Tibial nerve (tissue), 4 donors: ENCODE measurements around the gene RIN3. TPM values are rescaled to one million over a fixed set of nuclear protein-coding genes. Genes with fewer than 3 reads are reported as not detected.

Source experiments
- DNase-seq, 2 donors: peaks; one replicate each; pipeline ENCODE4 v3.0.0-alpha.2; 2019; ENCODE audit warnings: low spot score in 2 of 2
- H3K27ac ChIP-seq, 4 donors: fragments of 200-600 bp; sonication (generic) in 3 of 4; one replicate each; pipeline ENCODE4 v1.5.1; 2017 to 2019; ENCODE audit warnings: mild to moderate bottlenecking in 1 of 4
- H3K27me3 ChIP-seq, 2 donors: fragments of 200-600 bp; sonication (generic) in 1 of 2; one replicate each; pipeline versions ENCODE4 v1.5.1 to v1.6.0; 2017 to 2019
- H3K36me3 ChIP-seq, 3 donors: fragments of 200-600 bp; sonication (generic); one replicate each; pipeline ENCODE4 v1.5.1; 2018 to 2019
- H3K4me1 ChIP-seq, 4 donors: fragments of 200-600 bp; sonication (generic) in 3 of 4; one replicate each; pipeline ENCODE4 v1.5.1; 2017 to 2019
- H3K4me3 ChIP-seq, 4 donors: fragments of 200-600 bp; sonication (generic) in 3 of 4; one replicate each; pipeline ENCODE4 v1.5.1; 2017 to 2019; ENCODE audit warnings: mild to moderate bottlenecking in 1 of 4, moderate library complexity in 1 of 4
- H3K9me3 ChIP-seq, 4 donors: fragments of 200-600 bp; sonication (generic) in 3 of 4; one replicate each; pipeline ENCODE4 v1.5.1; 2017 to 2019
- EP300 ChIP-seq, 2 donors: sonication (generic); formaldehyde crosslinking; IDR thresholded peaks; one replicate each; pipeline ENCODE4 v1.6.1; 2017; ENCODE audit warnings: antibody characterized with exemption in 2 of 2, mild to moderate bottlenecking in 1 of 2
- POLR2A ChIP-seq, 2 donors: fragments of 450-650 bp; IDR thresholded peaks; one replicate each; pipeline ENCODE4 v1.6.1; 2017; ENCODE audit warnings: antibody characterized with exemption in 2 of 2, mild to moderate bottlenecking in 2 of 2, moderate library complexity in 2 of 2
- WGBS, 2 donors: methylation state at CpG; one replicate each; pipeline ENCODE4 v1.1.5; 2018; 5-methylcytosine and 5-hydroxymethylcytosine counted together
- total RNA-seq, 4 donors: library from RNA; depleted of rRNA; stranded (reverse); fragments of >200 nt; gene quantifications; one replicate each; pipeline ENCODE4 v1.1.0, GENCODE V29; 2016
- TF ChIP-seq, protein P1 (sequence below), 5 experiments: fragments of 200-600 bp in 3 of 5; fragments of 450-650 bp in 2 of 5; sonication (generic) in 3 of 5; IDR thresholded peaks; one replicate each; pipeline ENCODE4 v1.5.1; 2016 to 2019; ENCODE audit warnings: antibody characterized with exemption in 5 of 5, mild to moderate bottlenecking in 3 of 5, moderate library complexity in 2 of 5

RIN3 gene
- total RNA-seq, 4 donors from 2014 or later, result 14.2 to 34.2 (median 15.5) TPM

DNA sequence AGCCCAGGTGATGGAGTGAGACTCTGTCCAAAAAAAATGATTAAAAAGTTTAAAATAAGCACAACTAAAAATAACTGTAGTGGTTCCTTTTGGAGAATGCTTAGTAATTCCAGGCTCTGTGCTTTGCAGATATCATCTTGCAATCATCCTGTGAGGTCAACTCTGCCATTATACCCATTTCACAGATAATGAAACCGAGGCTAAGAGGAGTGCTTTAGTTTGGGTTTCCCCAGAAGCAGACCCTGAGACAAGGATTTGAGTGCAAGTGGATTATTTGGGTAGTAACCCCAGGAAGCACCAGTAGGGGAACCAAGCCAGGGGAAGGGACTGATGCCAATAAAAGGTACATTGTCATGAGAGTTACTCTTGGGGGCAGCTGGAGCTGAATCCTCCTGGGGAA lies 44.7 kb downstream of the RIN3 start:
- no peak for DNase-seq
- Histone ChIP-seq H3K9me3 (no peaks in the 10 kb centered on the region), H3K4me3 (no peak overlapping the region), H3K36me3 (peaks cover 0 to 32% (median 0%) of the 10 kb centered on the region in 3 donors), H3K27ac (no peak overlapping the region), H3K27me3 (no peaks in the 10 kb centered on the region), H3K4me1 (peaks cover 0 to 9% (median 2%) of the 10 kb centered on the region in 4 donors)
- no peak for TF ChIP-seq POLR2A (IDR thresholded peaks at IDR 0.05)
- TF ChIP-seq EP300 (IDR thresholded peaks at IDR 0.05), result no peak
- TF ChIP-seq, protein P1, sequence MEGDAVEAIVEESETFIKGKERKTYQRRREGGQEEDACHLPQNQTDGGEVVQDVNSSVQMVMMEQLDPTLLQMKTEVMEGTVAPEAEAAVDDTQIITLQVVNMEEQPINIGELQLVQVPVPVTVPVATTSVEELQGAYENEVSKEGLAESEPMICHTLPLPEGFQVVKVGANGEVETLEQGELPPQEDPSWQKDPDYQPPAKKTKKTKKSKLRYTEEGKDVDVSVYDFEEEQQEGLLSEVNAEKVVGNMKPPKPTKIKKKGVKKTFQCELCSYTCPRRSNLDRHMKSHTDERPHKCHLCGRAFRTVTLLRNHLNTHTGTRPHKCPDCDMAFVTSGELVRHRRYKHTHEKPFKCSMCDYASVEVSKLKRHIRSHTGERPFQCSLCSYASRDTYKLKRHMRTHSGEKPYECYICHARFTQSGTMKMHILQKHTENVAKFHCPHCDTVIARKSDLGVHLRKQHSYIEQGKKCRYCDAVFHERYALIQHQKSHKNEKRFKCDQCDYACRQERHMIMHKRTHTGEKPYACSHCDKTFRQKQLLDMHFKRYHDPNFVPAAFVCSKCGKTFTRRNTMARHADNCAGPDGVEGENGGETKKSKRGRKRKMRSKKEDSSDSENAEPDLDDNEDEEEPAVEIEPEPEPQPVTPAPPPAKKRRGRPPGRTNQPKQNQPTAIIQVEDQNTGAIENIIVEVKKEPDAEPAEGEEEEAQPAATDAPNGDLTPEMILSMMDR (IDR thresholded peaks at IDR 0.05), result no peak
- 73 to 90% methylated on average over 1 of the region's 1 CpG for WGBS, 2 donors

- peaks cover 0 to 32% (median 0%) of the 10 kb centered on the region in 3 donors for H3K36me3 ChIP-seq
- no peaks in the 10 kb centered on the region for H3K27me3 ChIP-seq
- WGBS, 2 donors, result 92 to 99% methylated on average over 4 of the region's 4 CpGs
- H3K4me1 ChIP-seq, result peaks cover 0 to 10% (median 2%) of the 10 kb centered on the region in 4 donors
- H3K9me3 ChIP-seq, result no peaks in the 10 kb centered on the region
- no peak overlapping the region for H3K4me3 ChIP-seq
- TF ChIP-seq, protein P1 (IDR thresholded peaks at IDR 0.05), result no peak
- no peak for DNase-seq
- no peak overlapping the region for H3K27ac ChIP-seq
These were observed 45.9 kb downstream of the RIN3 start for GRCh38 chr14:92559486-92559885.

DNA sequence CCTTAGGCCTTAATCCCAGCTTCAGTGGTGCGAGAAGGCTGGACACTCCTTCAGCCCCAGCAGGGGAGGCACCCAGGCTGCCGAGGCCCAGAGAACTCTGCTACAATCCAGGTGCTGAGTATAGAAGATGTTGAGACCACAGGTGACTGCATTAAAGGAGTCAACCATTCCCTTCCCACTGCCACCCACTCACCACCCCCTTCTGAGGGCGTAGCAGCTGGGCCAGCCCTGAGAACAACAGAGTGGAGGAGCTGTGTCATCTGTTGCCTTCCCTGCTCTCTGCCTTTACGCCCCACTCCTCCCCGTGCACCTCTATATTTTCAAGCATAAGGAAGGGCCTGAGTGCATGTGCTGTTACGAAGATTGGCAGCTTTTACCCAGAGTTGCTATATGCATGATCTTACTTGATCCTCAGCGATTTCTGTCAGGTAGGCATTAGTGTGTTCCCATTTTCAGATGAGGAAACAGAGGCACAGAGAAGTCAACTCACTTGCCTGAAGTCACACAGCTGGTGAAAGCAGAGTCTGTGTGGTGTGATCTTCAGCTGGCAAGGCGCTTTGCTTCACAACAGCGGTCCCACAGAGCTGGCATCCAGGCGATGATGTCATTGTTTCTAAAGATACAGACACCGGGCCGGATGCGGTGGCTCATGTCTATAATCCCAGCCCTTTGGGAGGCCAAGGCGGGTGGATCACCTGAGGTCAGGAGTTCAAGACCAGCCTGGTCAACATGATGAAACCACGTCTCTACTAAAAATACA lies 46.7 kb downstream of the RIN3 start:
- no peaks in the 10 kb centered on the region for H3K27me3 ChIP-seq
- TF ChIP-seq, protein P1 (IDR thresholded peaks at IDR 0.05), result no peak
- TF ChIP-seq EP300 (IDR thresholded peaks at IDR 0.05), result no peak
- H3K27ac ChIP-seq, result no peak overlapping the region
- H3K4me1 ChIP-seq, result peaks cover 0 to 10% (median 2%) of the 10 kb centered on the region in 4 donors
- H3K9me3 ChIP-seq, result no peaks in the 10 kb centered on the region
- peaks cover 0 to 37% (median 0%) of the 10 kb centered on the region in 3 donors for H3K36me3 ChIP-seq
- H3K4me3 ChIP-seq, result no peak overlapping the region
- 89 to 90% methylated on average over 15 of the region's 15 CpGs for WGBS, 2 donors
- no peak for DNase-seq

DNA sequence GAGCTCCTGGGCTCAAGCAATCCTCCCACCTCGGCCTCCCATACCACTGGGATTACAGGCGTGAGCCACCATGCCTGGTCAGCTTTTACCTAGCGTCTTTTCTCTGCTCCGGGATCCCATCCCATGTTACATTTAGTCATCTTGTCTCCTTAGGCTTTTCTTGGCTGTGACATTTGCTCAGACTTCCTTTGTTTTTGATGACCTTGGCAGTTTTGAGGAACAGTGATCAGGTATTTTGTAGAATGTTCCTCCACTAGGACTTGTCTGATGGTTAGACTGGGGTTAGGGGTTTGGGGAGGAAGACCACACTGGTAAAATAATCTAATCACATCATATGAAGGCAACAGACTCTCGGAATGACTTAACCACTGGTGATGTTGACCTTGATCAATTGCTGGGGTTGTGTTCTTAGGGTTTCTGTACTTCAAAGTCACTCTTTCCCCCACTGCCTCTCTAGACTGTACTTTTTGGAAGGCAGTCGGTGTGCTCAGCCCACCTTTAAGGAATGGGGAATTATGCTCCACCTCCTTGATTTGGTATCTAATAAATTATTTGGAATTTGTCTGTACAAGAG lies 48.4 kb downstream of the RIN3 start:
- TF ChIP-seq POLR2A (IDR thresholded peaks at IDR 0.05), result no peak
- TF ChIP-seq, protein P1 (IDR thresholded peaks at IDR 0.05), result no peak
- no peak for TF ChIP-seq EP300 (IDR thresholded peaks at IDR 0.05)
- H3K4me1 ChIP-seq, result peaks cover 0 to 10% (median 0%) of the 10 kb centered on the region in 4 donors
- peaks cover 0 to 5% (median 0%) of the 10 kb centered on the region in 4 donors for H3K9me3 ChIP-seq
- H3K36me3 ChIP-seq, result peaks cover 0 to 46% (median 0%) of the 10 kb centered on the region in 3 donors
- DNase-seq, result no peak
- H3K27me3 ChIP-seq, result no peaks in the 10 kb centered on the region
- WGBS, 2 donors, result 87 to 92% methylated on average over 6 of the region's 6 CpGs
- no peak overlapping the region for H3K4me3 ChIP-seq
- H3K27ac ChIP-seq, result no peak overlapping the region

GRCh38 chr14:92563359-92563758 lies 49.8 kb downstream of the RIN3 start:
- H3K36me3 ChIP-seq, result peaks cover 0 to 38% (median 0%) of the 10 kb centered on the region in 3 donors
- 31 to 57% methylated on average over 1 of the region's 1 CpG for WGBS, 2 donors
- H3K27ac ChIP-seq, result peak overlapping the region in 2 of 4 donors; percentile 24 to 37
- no peaks in the 10 kb centered on the region for H3K27me3 ChIP-seq
- peaks cover 0 to 10% (median 0%) of the 10 kb centered on the region in 4 donors for H3K4me1 ChIP-seq
- H3K4me3 ChIP-seq, result no peak overlapping the region
- no peak for DNase-seq
- peaks cover 0 to 11% (median 0%) of the 10 kb centered on the region in 4 donors for H3K9me3 ChIP-seq
- TF ChIP-seq, protein P1 (IDR thresholded peaks at IDR 0.05), result no peak
- no peak for TF ChIP-seq POLR2A (IDR thresholded peaks at IDR 0.05)
- peak in 1 of 2 donors; percentile 29 for TF ChIP-seq EP300 (IDR thresholded peaks at IDR 0.05)
